BJ (cell line): Measurements from ENCODE around the gene DNLZ. TPM values are rescaled to one million over a fixed set of nuclear protein-coding genes. Genes with fewer than 3 reads are reported as not detected.
"Not testable (repeated sequence)": the region's sequence is repeated elsewhere in the genome, so short reads cannot be mapped to it uniquely, and the experiment has no call there.

Source experiments
- CTCF ChIA-PET: fragments of 350-600 bp; formaldehyde crosslinking; extraction: SDS; loops from one replicate; lab custom pipeline; 2021; ENCODE audit warnings: antibody characterized with exemption, inconsistent platforms; lab: Yijun Ruan, JAX
- POLR2A ChIA-PET: fragments of 300-600 bp; sonication (Branson Sonifier 250); formaldehyde crosslinking; extraction: SDS; loops from one replicate; lab custom pipeline; 2021; ENCODE audit warnings: antibody characterized with exemption; lab: Charles Lee
- DNase-seq: peaks from one replicate; pipeline ENCODE4 v3.0.0-alpha.2; 2011; ENCODE audit warnings: low read depth
- H3K27me3 ChIP-seq: 2 replicates; pipeline ENCODE4 v1.6.0; 2011; ENCODE audit warnings: low read length; ENCODE audit not compliant: control insufficient read depth, insufficient read depth
- H3K36me3 ChIP-seq: 2 replicates; pipeline ENCODE4 v1.5.1; 2011; ENCODE audit warnings: low read length; ENCODE audit not compliant: control insufficient read depth, insufficient read depth
- H3K4me3 ChIP-seq: 2 replicates; pipeline ENCODE4 v1.5.1; 2011; ENCODE audit warnings: low read depth, mild to moderate bottlenecking, control low read depth, low read length
- CTCF ChIP-seq: IDR thresholded peaks from 2 replicates; pipeline ENCODE4 v1.5.1; 2011; ENCODE audit warnings: low read depth, mild to moderate bottlenecking, control low read depth, inconsistent platforms, low read length, moderate library complexity; ENCODE audit not compliant: insufficient read depth
- polyA plus RNA-seq: library from polyadenylated mRNA; depleted of rRNA; stranded (reverse); fragments of >200 nt; gene quantifications from 2 replicates; pipeline ENCODE4 v1.2.3, GENCODE V29; 2011

Gene DNLZ
- polyA plus RNA-seq, 1 experiment: 7.2 TPM

GRCh38 chr9:136324501-136325300, 38.8 kb downstream of the DNLZ start:
- POLR2A ChIA-PET: interaction anchor here (0.6 kb wide), 1 partner anchor 29 kb away, joined by 4 read pairs; no protein-coding TSS in a partner anchor
- CTCF ChIA-PET: interaction anchor here (0.9 to 10.8 kb wide), 6 partner anchors 9 to 76 kb away, joined by 3 to 93 read pairs (median 6); partner anchors contain the start of gene DNLZ

GRCh38 chr9:136323371-136323789, 40.2 kb downstream of the DNLZ start:
- CTCF ChIA-PET: interaction anchor here (0.5 to 10.8 kb wide), 8 partner anchors 10 to 77 kb away, joined by 3 to 93 read pairs (median 3); partner anchors contain the start of genes CARD9 and DNLZ
- POLR2A ChIA-PET: no interaction called here
- Histone ChIP-seq H3K36me3 (no peaks in the 10 kb centered on the region; the same call in 1 of the 2 replicates), H3K27me3 (no peaks in the 10 kb centered on the region; the same call in 1 of the 2 replicates), H3K4me3 (no peak overlapping the region)
- TF ChIP-seq CTCF: no peak
- no peak for DNase-seq

More at GRCh38 chr9:136324501-136325300, 38.8 kb downstream of the DNLZ start:
- H3K36me3 ChIP-seq: no peaks in the 10 kb centered on the region; the same call in 1 of the 2 replicates
- no peak for DNase-seq
- H3K27me3 ChIP-seq: no peaks in the 10 kb centered on the region; the same call in 1 of the 2 replicates
- H3K4me3 ChIP-seq: no peak overlapping the region
- TF ChIP-seq CTCF: no peak

GRCh38 chr9:136322756-136323330, 40.7 kb downstream of the DNLZ start:
- DNase-seq: no peak
- no peak for TF ChIP-seq CTCF
- Histone ChIP-seq H3K36me3 (no peaks in the 10 kb centered on the region), H3K27me3 (no peaks in the 10 kb centered on the region; the same call in 1 of the 2 replicates), H3K4me3 (no peak overlapping the region)
- POLR2A ChIA-PET: no interaction called here
- CTCF ChIA-PET: interaction anchor here (0.8 to 10.8 kb wide), 4 partner anchors 10 to 50 kb away, joined by 3 to 93 read pairs (median 7); partner anchors contain the start of gene DNLZ

GRCh38 chr9:136321561-136321960, 42.0 kb downstream of the DNLZ start:
- Histone ChIP-seq H3K4me3 (no peak overlapping the region), H3K27me3 (no peaks in the 10 kb centered on the region; the same call in 1 of the 2 replicates), H3K36me3 (no peaks in the 10 kb centered on the region)
- DNase-seq: no peak
- TF ChIP-seq CTCF: no peak
- CTCF ChIA-PET: interaction anchor here (1.2 to 10.8 kb wide), 2 partner anchors 9 to 41 kb away, joined by 3 to 93 read pairs; no protein-coding TSS in a partner anchor
- POLR2A ChIA-PET: no interaction called here

GRCh38 chr9:136320972-136321371, 42.6 kb downstream of the DNLZ start:
- POLR2A ChIA-PET, DNase-seq: not testable (repeated sequence)
- CTCF ChIA-PET: interaction anchor here (1.2 to 10.8 kb wide), 2 partner anchors 8 to 42 kb away, joined by 3 to 93 read pairs; no protein-coding TSS in a partner anchor

GRCh38 chr9:136319955-136320354, 43.6 kb downstream of the DNLZ start:
- H3K36me3 ChIP-seq, H3K27me3 ChIP-seq, H3K4me3 ChIP-seq, DNase-seq, POLR2A ChIA-PET: not testable (repeated sequence)
- CTCF ChIA-PET: interaction anchor here (1.3 to 10.8 kb wide), 2 partner anchors 7 to 43 kb away, joined by 4 to 93 read pairs; no protein-coding TSS in a partner anchor

More at GRCh38 chr9:136320972-136321371, 42.6 kb downstream of the DNLZ start:
- H3K27me3 ChIP-seq, H3K4me3 ChIP-seq, H3K36me3 ChIP-seq: not testable (repeated sequence)

- POLR2A ChIA-PET, H3K36me3 ChIP-seq, H3K27me3 ChIP-seq, H3K4me3 ChIP-seq, DNase-seq: not testable (repeated sequence)
- CTCF ChIA-PET: interaction anchor here (1.3 kb wide), 1 partner anchor 44 kb away, joined by 4 read pairs; no protein-coding TSS in a partner anchor
Measured at GRCh38 chr9:136319244-136319643, 44.3 kb downstream of the DNLZ start.
